GM23338 (cell line): ENCODE data around the gene STPG1. TPM values are rescaled to one million over a fixed set of nuclear protein-coding genes. Genes with fewer than 3 reads are reported as not detected.
A peak's percentile ranks its signal among the peaks of the same experiment; 100 is the strongest.

Experiments used
- ATAC-seq: fragments of 200-7000 bp; cut with Tn5 transposase; 3 replicates; pipeline ENCODE4 v1.9.1; 2020
- DNase-seq: peaks from one replicate; pipeline ENCODE4 v3.0.0-alpha.2; 2015; ENCODE audit warnings: low spot score
- H2AFZ ChIP-seq: fragments of 200-600 bp; sonication (generic); 2 replicates; pipeline ENCODE4 v1.8.0; 2016; ENCODE audit warnings: antibody characterized with exemption, mild to moderate bottlenecking, moderate library complexity
- H3F3A ChIP-seq: fragments of 200-600 bp; sonication (generic); replicated peaks from 2 replicates; pipeline ENCODE4 v1.8.0; 2017; ENCODE audit warnings: antibody characterized with exemption, mixed run types, low read depth
- H3K27ac ChIP-seq: fragments of 200-600 bp; sonication (generic); 2 replicates; pipeline ENCODE4 v1.6.1; 2016; ENCODE audit warnings: low read depth
- H3K27me3 ChIP-seq: fragments of 200-600 bp; sonication (generic); 2 replicates; pipeline ENCODE4 v1.8.0; 2016; ENCODE audit warnings: mild to moderate bottlenecking, mixed run types, moderate library complexity; ENCODE audit not compliant: insufficient read depth
- H3K36me3 ChIP-seq: fragments of 200-600 bp; sonication (generic); 2 replicates; pipeline ENCODE4 v1.8.0; 2016; ENCODE audit warnings: mild to moderate bottlenecking; ENCODE audit not compliant: insufficient read depth
- H3K4me1 ChIP-seq: fragments of 200-600 bp; sonication (generic); 2 replicates; pipeline ENCODE4 v1.8.0; 2016; ENCODE audit warnings: mild to moderate bottlenecking, moderate library complexity; ENCODE audit not compliant: insufficient read depth
- H3K4me2 ChIP-seq: fragments of 200-600 bp; sonication (generic); 2 replicates; pipeline ENCODE4 v1.7.1; 2017; ENCODE audit warnings: mixed run types
- H3K4me3 ChIP-seq: fragments of 200-600 bp; sonication (generic); 2 replicates; pipeline ENCODE4 v1.6.1; 2016; ENCODE audit warnings: mixed run types
- H3K79me2 ChIP-seq: fragments of 200-600 bp; sonication (generic); replicated peaks from 2 replicates; pipeline ENCODE4 v1.8.0; 2017; ENCODE audit warnings: mild to moderate bottlenecking; ENCODE audit not compliant: insufficient read depth
- H3K9me2 ChIP-seq: fragments of 200-600 bp; sonication (generic); 2 replicates; pipeline ENCODE4 v1.8.0; 2017; ENCODE audit not compliant: insufficient read depth
- H4K20me1 ChIP-seq: fragments of 200-600 bp; sonication (generic); replicated peaks from 2 replicates; pipeline ENCODE4 v1.8.0; 2017; ENCODE audit warnings: mild to moderate bottlenecking; ENCODE audit not compliant: insufficient read depth
- H3K27ac Mint-ChIP-seq: 2 replicates; pipeline ENCODE4 v1.8.0; 2020; ENCODE audit warnings: inconsistent platforms, mild to moderate bottlenecking, moderate library complexity, mixed read lengths
- H3K27me3 Mint-ChIP-seq: 3 replicates; pipeline ENCODE4 v1.8.0; 2022; ENCODE audit warnings: low read depth, mild to moderate bottlenecking, moderate library complexity, mixed read lengths, inconsistent platforms; ENCODE audit not compliant: insufficient read depth, poor library complexity
- H3K36me3 Mint-ChIP-seq: 3 replicates; pipeline ENCODE4 v1.8.0; 2021; ENCODE audit warnings: low read depth, mild to moderate bottlenecking, inconsistent platforms, moderate library complexity, mixed read lengths
- H3K4me1 Mint-ChIP-seq: 3 replicates; pipeline ENCODE4 v1.8.0; 2020; ENCODE audit warnings: mild to moderate bottlenecking, inconsistent platforms, mixed read lengths
- H3K4me3 Mint-ChIP-seq: 3 replicates; pipeline ENCODE4 v1.8.0; 2021; ENCODE audit warnings: moderate library complexity, mild to moderate bottlenecking, inconsistent platforms, mixed read lengths
- H3K9me3 Mint-ChIP-seq: 3 replicates; pipeline ENCODE4 v1.8.0; 2020; ENCODE audit warnings: moderate library complexity, mild to moderate bottlenecking, inconsistent platforms, mixed read lengths
- CREB1 ChIP-seq: fragments of 250-450 bp; sonication (Bioruptor Pico); IDR thresholded peaks from 2 replicates; pipeline ENCODE4 v1.5.0; 2020; ENCODE audit warnings: low read depth, mild to moderate bottlenecking, moderate library complexity
- EZH2 ChIP-seq: fragments of 200-600 bp; sonication (generic); IDR thresholded peaks from one replicate; pipeline ENCODE4 v1.8.0; 2017; ENCODE audit warnings: antibody characterized with exemption, mild to moderate bottlenecking, low read depth; ENCODE audit not compliant: unreplicated experiment
- EZH2phosphoT487 ChIP-seq: fragments of 200-600 bp; sonication (generic); IDR thresholded peaks from one replicate; pipeline ENCODE4 v1.8.1; 2018; ENCODE audit warnings: antibody characterized with exemption; ENCODE audit not compliant: unreplicated experiment
- JUNB ChIP-seq: IDR thresholded peaks from one replicate; pipeline ENCODE4 v1.6.1; 2016; ENCODE audit warnings: antibody characterized with exemption; ENCODE audit not compliant: unreplicated experiment
- NANOG ChIP-seq: IDR thresholded peaks from 2 replicates; pipeline ENCODE4 v1.6.1; 2016; ENCODE audit warnings: antibody characterized with exemption, borderline replicate concordance
- POLR2AphosphoS5 ChIP-seq: IDR thresholded peaks from 2 replicates; pipeline ENCODE4 v1.6.1; 2016; ENCODE audit warnings: antibody characterized with exemption, low read depth
- ZNF114 ChIP-seq: fragments of 250-450 bp; sonication (Bioruptor Pico); IDR thresholded peaks from 2 replicates; pipeline ENCODE4 v1.5.0; 2020; ENCODE audit warnings: mild to moderate bottlenecking, moderate library complexity
- ZNF331 ChIP-seq: fragments of 250-450 bp; sonication (Bioruptor Pico); IDR thresholded peaks from 2 replicates; pipeline ENCODE4 v1.5.0; 2020; ENCODE audit warnings: low read depth, mild to moderate bottlenecking, moderate library complexity
- polyA plus RNA-seq: library from polyadenylated mRNA; unstranded; fragments of >200 nt; fragmentation: Nextera tagmentation; extraction: Ambion mirVana; gene quantifications from 2 replicates; pipeline ENCODE4 v1.2.1, GENCODE V29; 2016
- total RNA-seq: library from RNA; depleted of rRNA; stranded (reverse); fragments of >200 nt; shearing (Covaris generic); gene quantifications from 2 replicates; pipeline ENCODE4 v1.2.3, GENCODE V29; 2014
- TF ChIP-seq, protein P1 (sequence below): fragments of 250-450 bp; sonication (Bioruptor Pico); IDR thresholded peaks from 2 replicates; pipeline ENCODE4 v1.5.0; 2020; ENCODE audit warnings: mild to moderate bottlenecking, moderate library complexity
- TF ChIP-seq, protein P2 (sequence below): IDR thresholded peaks from 2 replicates; pipeline ENCODE4 v1.6.1; 2016; ENCODE audit warnings: antibody characterized with exemption
- TF ChIP-seq, protein P3 (sequence below): IDR thresholded peaks from one replicate; pipeline ENCODE4 v1.6.1; 2018; ENCODE audit warnings: antibody characterized with exemption; ENCODE audit not compliant: unreplicated experiment
- TF ChIP-seq, protein P4 (sequence below), 2 experiments: fragments of 200-600 bp in 1 of 2; sonication (generic) in 1 of 2; conservative IDR thresholded peaks; 2 replicates each; pipeline versions ENCODE4 v1.5.1 to v1.6.1; 2016 to 2017; ENCODE audit warnings: antibody characterized with exemption in 2 of 2, low read depth in 2 of 2, mild to moderate bottlenecking in 2 of 2, moderate library complexity in 1 of 2

Gene STPG1
- total and polyA plus RNA-seq, 2 experiments from 2014 or later, result 8.2 to 11.4 TPM

DNA sequence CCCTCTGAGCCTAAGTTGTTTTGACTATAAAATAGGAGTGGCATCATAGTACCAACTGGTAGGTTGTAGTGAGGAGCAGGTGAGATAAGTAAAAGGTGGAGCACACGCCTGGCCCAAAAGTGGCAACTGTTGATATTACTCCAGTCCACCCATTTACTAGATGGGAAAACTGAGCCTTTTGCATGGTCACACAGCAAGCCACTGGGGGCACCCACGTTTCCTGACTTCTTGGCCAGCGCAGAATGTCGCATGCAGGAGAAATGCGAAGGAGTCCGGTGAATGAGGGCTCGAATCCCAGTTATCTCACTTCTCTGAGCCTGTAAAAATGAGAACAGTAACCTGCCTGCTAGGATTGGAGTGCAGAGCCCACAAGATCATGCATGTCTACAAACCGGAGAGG lies 73.6 kb downstream of the STPG1 start:
- Mint-ChIP-seq H3K9me3 (no peaks in the 10 kb centered on the region), H3K4me3 (no peak overlapping the region), H3K36me3 (no peaks in the 10 kb centered on the region), H3K4me1 (peaks cover 54% of the 10 kb centered on the region), H3K27ac (no peak overlapping the region), H3K27me3 (peaks cover 18% of the 10 kb centered on the region)
- Histone ChIP-seq H3K36me3 (no peaks in the 10 kb centered on the region), H4K20me1 (no peaks in the 10 kb centered on the region), H3K79me2 (no peaks in the 10 kb centered on the region), H3K4me2 (no peak overlapping the region), H3K27ac (no peak overlapping the region), H2AFZ (peak overlapping the region; percentile 97), H3K9me2 (no peaks in the 10 kb centered on the region), H3K4me1 (peaks cover 28% of the 10 kb centered on the region), H3F3A (no peaks in the 10 kb centered on the region), H3K4me3 (no peak overlapping the region), H3K27me3 (no peaks in the 10 kb centered on the region)
- no peak for TF ChIP-seq EZH2phosphoT487
- no peak for TF ChIP-seq POLR2AphosphoS5
- TF ChIP-seq, protein P1, sequence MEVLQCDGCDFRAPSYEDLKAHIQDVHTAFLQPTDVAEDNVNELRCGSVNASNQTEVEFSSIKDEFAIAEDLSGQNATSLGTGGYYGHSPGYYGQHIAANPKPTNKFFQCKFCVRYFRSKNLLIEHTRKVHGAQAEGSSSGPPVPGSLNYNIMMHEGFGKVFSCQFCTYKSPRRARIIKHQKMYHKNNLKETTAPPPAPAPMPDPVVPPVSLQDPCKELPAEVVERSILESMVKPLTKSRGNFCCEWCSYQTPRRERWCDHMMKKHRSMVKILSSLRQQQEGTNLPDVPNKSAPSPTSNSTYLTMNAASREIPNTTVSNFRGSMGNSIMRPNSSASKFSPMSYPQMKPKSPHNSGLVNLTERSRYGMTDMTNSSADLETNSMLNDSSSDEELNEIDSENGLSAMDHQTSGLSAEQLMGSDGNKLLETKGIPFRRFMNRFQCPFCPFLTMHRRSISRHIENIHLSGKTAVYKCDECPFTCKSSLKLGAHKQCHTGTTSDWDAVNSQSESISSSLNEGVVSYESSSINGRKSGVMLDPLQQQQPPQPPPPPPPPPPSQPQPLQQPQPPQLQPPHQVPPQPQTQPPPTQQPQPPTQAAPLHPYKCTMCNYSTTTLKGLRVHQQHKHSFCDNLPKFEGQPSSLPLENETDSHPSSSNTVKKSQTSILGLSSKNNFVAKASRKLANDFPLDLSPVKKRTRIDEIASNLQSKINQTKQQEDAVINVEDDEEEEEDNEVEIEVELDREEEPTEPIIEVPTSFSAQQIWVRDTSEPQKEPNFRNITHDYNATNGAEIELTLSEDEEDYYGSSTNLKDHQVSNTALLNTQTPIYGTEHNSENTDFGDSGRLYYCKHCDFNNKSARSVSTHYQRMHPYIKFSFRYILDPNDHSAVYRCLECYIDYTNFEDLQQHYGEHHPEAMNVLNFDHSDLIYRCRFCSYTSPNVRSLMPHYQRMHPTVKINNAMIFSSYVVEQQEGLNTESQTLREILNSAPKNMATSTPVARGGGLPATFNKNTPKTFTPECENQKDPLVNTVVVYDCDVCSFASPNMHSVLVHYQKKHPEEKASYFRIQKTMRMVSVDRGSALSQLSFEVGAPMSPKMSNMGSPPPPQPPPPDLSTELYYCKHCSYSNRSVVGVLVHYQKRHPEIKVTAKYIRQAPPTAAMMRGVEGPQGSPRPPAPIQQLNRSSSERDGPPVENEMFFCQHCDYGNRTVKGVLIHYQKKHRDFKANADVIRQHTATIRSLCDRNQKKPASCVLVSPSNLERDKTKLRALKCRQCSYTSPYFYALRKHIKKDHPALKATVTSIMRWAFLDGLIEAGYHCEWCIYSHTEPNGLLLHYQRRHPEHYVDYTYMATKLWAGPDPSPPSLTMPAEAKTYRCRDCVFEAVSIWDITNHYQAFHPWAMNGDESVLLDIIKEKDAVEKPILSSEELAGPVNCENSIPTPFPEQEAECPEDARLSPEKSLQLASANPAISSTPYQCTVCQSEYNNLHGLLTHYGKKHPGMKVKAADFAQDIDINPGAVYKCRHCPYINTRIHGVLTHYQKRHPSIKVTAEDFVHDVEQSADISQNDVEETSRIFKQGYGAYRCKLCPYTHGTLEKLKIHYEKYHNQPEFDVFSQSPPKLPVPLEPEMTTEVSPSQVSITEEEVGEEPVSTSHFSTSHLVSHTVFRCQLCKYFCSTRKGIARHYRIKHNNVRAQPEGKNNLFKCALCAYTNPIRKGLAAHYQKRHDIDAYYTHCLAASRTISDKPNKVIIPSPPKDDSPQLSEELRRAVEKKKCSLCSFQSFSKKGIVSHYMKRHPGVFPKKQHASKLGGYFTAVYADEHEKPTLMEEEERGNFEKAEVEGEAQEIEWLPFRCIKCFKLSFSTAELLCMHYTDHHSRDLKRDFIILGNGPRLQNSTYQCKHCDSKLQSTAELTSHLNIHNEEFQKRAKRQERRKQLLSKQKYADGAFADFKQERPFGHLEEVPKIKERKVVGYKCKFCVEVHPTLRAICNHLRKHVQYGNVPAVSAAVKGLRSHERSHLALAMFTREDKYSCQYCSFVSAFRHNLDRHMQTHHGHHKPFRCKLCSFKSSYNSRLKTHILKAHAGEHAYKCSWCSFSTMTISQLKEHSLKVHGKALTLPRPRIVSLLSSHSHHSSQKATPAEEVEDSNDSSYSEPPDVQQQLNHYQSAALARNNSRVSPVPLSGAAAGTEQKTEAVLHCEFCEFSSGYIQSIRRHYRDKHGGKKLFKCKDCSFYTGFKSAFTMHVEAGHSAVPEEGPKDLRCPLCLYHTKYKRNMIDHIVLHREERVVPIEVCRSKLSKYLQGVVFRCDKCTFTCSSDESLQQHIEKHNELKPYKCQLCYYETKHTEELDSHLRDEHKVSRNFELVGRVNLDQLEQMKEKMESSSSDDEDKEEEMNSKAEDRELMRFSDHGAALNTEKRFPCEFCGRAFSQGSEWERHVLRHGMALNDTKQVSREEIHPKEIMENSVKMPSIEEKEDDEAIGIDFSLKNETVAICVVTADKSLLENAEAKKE, result no peak
- TF ChIP-seq, protein P2, sequence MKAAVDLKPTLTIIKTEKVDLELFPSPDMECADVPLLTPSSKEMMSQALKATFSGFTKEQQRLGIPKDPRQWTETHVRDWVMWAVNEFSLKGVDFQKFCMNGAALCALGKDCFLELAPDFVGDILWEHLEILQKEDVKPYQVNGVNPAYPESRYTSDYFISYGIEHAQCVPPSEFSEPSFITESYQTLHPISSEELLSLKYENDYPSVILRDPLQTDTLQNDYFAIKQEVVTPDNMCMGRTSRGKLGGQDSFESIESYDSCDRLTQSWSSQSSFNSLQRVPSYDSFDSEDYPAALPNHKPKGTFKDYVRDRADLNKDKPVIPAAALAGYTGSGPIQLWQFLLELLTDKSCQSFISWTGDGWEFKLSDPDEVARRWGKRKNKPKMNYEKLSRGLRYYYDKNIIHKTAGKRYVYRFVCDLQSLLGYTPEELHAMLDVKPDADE, result no peak
- TF ChIP-seq ZNF114 (CRISPR knock-in tag), result no peak
- TF ChIP-seq ZNF331 (CRISPR knock-in tag), result no peak
- no peak for TF ChIP-seq JUNB
- TF ChIP-seq EZH2, result no peak
- no peak for TF ChIP-seq NANOG
- TF ChIP-seq, protein P3, sequence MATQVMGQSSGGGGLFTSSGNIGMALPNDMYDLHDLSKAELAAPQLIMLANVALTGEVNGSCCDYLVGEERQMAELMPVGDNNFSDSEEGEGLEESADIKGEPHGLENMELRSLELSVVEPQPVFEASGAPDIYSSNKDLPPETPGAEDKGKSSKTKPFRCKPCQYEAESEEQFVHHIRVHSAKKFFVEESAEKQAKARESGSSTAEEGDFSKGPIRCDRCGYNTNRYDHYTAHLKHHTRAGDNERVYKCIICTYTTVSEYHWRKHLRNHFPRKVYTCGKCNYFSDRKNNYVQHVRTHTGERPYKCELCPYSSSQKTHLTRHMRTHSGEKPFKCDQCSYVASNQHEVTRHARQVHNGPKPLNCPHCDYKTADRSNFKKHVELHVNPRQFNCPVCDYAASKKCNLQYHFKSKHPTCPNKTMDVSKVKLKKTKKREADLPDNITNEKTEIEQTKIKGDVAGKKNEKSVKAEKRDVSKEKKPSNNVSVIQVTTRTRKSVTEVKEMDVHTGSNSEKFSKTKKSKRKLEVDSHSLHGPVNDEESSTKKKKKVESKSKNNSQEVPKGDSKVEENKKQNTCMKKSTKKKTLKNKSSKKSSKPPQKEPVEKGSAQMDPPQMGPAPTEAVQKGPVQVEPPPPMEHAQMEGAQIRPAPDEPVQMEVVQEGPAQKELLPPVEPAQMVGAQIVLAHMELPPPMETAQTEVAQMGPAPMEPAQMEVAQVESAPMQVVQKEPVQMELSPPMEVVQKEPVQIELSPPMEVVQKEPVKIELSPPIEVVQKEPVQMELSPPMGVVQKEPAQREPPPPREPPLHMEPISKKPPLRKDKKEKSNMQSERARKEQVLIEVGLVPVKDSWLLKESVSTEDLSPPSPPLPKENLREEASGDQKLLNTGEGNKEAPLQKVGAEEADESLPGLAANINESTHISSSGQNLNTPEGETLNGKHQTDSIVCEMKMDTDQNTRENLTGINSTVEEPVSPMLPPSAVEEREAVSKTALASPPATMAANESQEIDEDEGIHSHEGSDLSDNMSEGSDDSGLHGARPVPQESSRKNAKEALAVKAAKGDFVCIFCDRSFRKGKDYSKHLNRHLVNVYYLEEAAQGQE, result no peak
- TF ChIP-seq, protein P4, sequence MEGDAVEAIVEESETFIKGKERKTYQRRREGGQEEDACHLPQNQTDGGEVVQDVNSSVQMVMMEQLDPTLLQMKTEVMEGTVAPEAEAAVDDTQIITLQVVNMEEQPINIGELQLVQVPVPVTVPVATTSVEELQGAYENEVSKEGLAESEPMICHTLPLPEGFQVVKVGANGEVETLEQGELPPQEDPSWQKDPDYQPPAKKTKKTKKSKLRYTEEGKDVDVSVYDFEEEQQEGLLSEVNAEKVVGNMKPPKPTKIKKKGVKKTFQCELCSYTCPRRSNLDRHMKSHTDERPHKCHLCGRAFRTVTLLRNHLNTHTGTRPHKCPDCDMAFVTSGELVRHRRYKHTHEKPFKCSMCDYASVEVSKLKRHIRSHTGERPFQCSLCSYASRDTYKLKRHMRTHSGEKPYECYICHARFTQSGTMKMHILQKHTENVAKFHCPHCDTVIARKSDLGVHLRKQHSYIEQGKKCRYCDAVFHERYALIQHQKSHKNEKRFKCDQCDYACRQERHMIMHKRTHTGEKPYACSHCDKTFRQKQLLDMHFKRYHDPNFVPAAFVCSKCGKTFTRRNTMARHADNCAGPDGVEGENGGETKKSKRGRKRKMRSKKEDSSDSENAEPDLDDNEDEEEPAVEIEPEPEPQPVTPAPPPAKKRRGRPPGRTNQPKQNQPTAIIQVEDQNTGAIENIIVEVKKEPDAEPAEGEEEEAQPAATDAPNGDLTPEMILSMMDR (conservative IDR thresholded peaks at IDR 0.05; ENCODE audit: low read depth in 2 of 2), result no peak
- no peak for TF ChIP-seq CREB1 (CRISPR knock-in tag)
- ATAC-seq (no peak), DNase-seq (no peak)
